Transverse colon (tissue), 4 donors: ENCODE measurements around the gene TMEM88. TPM values are rescaled to one million over a fixed set of nuclear protein-coding genes. Genes with fewer than 3 reads are reported as not detected.
A peak's percentile ranks its signal among the peaks of the same experiment; 100 is the strongest.

ENCODE experiments used
- DNase-seq: peaks from one replicate; pipeline ENCODE4 v3.0.0-alpha.2; 2019
- H3K27ac ChIP-seq, 4 donors: fragments of 200-600 bp; sonication (generic); 2 replicates each; pipeline ENCODE4 v1.5.1; 2016 to 2018; ENCODE audit warnings: inconsistent platforms in 4 of 4
- H3K27me3 ChIP-seq: fragments of 200-600 bp; sonication (generic); 2 replicates; pipeline ENCODE4 v1.5.1; 2017; ENCODE audit warnings: inconsistent platforms
- H3K36me3 ChIP-seq, 4 donors: fragments of 200-600 bp; sonication (generic); 2 replicates each; pipeline ENCODE4 v1.5.1; 2017 to 2019; ENCODE audit warnings: inconsistent platforms in 4 of 4
- H3K4me1 ChIP-seq, 4 donors: fragments of 200-600 bp; sonication (generic); 2 replicates each; pipeline ENCODE4 v1.5.1; 2017 to 2020; ENCODE audit warnings: inconsistent platforms in 4 of 4
- H3K4me3 ChIP-seq, 4 donors: fragments of 200-600 bp; sonication (generic); 1 replicate in 1 of 4; 2 replicates in 3 of 4; pipeline versions ENCODE4 v1.5.1 to v1.6.1; 2017 to 2019; ENCODE audit warnings: inconsistent platforms in 4 of 4
- H3K9me3 ChIP-seq, 2 donors: fragments of 200-600 bp; sonication (generic); 2 replicates each; pipeline ENCODE4 v1.5.1; 2017 to 2019; ENCODE audit warnings: inconsistent platforms in 2 of 2
- EP300 ChIP-seq: sonication (generic); formaldehyde crosslinking; IDR thresholded peaks from one replicate; pipeline ENCODE4 v1.6.1; 2017; ENCODE audit warnings: antibody characterized with exemption, low read depth
- POLR2A ChIP-seq: fragments of 450-650 bp; IDR thresholded peaks from one replicate; pipeline ENCODE4 v1.6.1; 2016; ENCODE audit warnings: antibody characterized with exemption, mild to moderate bottlenecking, moderate library complexity
- POLR2AphosphoS5 ChIP-seq, 3 donors: sonication (generic); formaldehyde crosslinking; IDR thresholded peaks; one replicate each; pipeline ENCODE4 v1.6.1; 2016; ENCODE audit warnings: antibody characterized with exemption in 3 of 3
- WGBS, 2 donors: methylation state at CpG; one replicate each; pipeline ENCODE4 v1.1.5; 2018; ENCODE audit warnings: low coverage in 1 of 2; 5-methylcytosine and 5-hydroxymethylcytosine counted together
- in situ Hi-C, 4 donors: fragments of 200-750 bp; cut with MboI; loops; one replicate each; pipeline versions ENCODE4 v1.15.0 to v1.15.1; 2017; ENCODE audit warnings: low sequenced_read_pairs in 3 of 4, low pct_ligation_motif_present in 1 of 4, low pct_unique_long_range_greater_than_20kb in 1 of 4
- intact Hi-C: fragments of 100-400 bp; cut with DNase I; formaldehyde crosslinking; loops from one replicate; pipeline ENCODE4 v1.15.1; 2023; ENCODE audit warnings: low total_unique reads
- total RNA-seq, 4 donors: library from RNA; depleted of rRNA; stranded (reverse); fragments of >200 nt; gene quantifications; one replicate each; pipeline ENCODE4 v1.1.0, GENCODE V29; 2016
- TF ChIP-seq, protein P1 (sequence below), 5 experiments: fragments of 200-600 bp in 3 of 5; fragments of 450-650 bp in 2 of 5; sonication (generic) in 3 of 5; IDR thresholded peaks; 1 replicate in 2 of 5; 2 replicates in 3 of 5; pipeline ENCODE4 v1.5.1; 2016 to 2017; ENCODE audit warnings: antibody characterized with exemption in 5 of 5, inconsistent platforms in 3 of 5, mild to moderate bottlenecking in 2 of 5, moderate library complexity in 1 of 5

Gene TMEM88
- total RNA-seq, 4 donors from 2014 or later: 2.4 to 13.1 (median 6.8) TPM

DNA sequence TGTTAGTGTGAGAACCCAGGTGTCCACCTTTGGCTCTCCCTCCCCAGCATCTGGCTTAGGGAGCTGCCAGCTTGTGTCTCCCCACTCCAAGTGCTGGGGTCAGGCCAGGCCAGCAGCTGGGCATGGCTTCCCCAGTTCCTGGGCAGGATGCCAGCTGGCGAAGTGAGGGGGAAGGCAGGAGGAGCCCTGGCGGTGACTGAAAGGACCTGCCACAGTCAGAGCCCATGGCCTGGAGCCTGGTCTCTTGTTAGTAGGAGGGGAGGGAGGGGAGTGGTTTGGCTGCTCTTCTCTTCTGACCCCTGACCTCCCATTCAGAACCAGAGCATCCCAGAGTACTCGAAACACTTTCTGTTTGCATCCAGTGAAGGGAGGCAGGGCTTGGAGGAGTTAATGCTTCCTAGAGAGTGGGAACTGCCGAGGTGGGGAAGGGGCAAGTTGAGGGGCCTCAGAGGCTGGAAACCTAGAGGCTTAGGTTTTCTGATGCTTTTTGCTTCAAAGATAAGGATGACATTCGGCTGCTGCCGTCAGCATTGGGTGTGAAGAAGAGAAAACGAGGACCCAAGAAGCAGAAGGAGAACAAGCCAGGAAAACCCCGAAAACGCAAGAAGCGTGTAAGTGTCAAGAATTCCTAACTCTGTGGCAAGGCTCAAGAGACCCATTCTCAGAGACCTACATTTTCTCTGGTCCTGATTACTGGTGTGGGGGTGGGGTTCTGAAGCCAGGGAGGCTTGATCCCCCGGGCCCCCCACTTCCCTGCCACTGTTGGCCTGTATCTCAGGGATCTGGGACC lies 34.5 kb downstream of the TMEM88 start:
- H3K9me3 ChIP-seq: no peaks in the 10 kb centered on the region
- no peak overlapping the region for H3K4me3 ChIP-seq
- 32 to 38% methylated on average over 6 to 10 of the region's 11 CpGs for WGBS, 2 donors
- H3K27ac ChIP-seq: peak overlapping the region; percentile 93 to 99 (median 96)
- H3K4me1 ChIP-seq: peaks cover 31 to 45% (median 41%) of the 10 kb centered on the region in 4 donors
- TF ChIP-seq, protein P1, sequence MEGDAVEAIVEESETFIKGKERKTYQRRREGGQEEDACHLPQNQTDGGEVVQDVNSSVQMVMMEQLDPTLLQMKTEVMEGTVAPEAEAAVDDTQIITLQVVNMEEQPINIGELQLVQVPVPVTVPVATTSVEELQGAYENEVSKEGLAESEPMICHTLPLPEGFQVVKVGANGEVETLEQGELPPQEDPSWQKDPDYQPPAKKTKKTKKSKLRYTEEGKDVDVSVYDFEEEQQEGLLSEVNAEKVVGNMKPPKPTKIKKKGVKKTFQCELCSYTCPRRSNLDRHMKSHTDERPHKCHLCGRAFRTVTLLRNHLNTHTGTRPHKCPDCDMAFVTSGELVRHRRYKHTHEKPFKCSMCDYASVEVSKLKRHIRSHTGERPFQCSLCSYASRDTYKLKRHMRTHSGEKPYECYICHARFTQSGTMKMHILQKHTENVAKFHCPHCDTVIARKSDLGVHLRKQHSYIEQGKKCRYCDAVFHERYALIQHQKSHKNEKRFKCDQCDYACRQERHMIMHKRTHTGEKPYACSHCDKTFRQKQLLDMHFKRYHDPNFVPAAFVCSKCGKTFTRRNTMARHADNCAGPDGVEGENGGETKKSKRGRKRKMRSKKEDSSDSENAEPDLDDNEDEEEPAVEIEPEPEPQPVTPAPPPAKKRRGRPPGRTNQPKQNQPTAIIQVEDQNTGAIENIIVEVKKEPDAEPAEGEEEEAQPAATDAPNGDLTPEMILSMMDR (IDR thresholded peaks at IDR 0.05): peak; percentile 46 to 83 (median 50)
- TF ChIP-seq POLR2A (no peak), EP300 (no peak), POLR2AphosphoS5 (IDR thresholded peaks at IDR 0.05) (peak; percentile 87 to 90 (median 88))
- intact Hi-C loops: no loop called here
- in situ Hi-C loops: no loop called here
- peak; percentile 96 for DNase-seq
- H3K36me3 ChIP-seq: peaks cover 0 to 14% (median 4%) of the 10 kb centered on the region in 4 donors
- H3K27me3 ChIP-seq: no peaks in the 10 kb centered on the region

DNA sequence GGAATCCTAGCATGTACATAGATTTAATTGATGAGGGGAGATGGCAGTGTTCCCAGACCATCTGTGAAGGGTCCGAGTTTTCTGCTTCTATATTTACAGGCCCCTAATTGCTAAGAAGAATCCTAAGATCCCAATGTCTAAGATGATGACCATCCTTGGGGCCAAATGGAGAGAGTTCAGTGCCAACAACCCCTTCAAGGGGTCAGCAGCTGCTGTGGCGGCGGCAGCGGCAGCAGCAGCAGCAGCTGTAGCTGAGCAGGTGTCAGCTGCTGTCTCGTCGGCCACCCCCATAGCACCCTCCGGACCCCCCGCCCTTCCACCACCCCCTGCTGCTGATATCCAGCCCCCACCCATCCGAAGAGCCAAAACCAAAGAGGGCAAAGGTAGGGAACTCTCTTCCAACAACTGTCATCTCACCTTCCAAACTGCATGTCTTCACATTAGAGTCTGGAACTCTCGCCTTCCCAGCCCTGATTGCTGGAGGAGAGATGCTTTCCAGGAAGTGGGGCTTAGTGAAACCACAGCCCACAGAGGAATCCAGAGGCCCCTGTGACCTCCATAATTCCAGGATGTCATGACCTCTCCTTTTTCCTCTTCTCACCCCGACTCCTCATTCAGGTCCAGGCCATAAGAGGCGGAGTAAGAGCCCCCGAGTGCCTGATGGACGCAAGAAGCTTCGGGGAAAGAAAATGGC lies 38.5 kb downstream of the TMEM88 start:
- H3K4me1 ChIP-seq: peaks cover 18 to 19% (median 19%) of the 10 kb centered on the region in 4 donors
- intact Hi-C loops: loop anchor here (5.0 kb wide), 1 partner anchor 36 kb away; the partner anchor contains the start of genes CYB5D1, NAA38 and TMEM88

DNA sequence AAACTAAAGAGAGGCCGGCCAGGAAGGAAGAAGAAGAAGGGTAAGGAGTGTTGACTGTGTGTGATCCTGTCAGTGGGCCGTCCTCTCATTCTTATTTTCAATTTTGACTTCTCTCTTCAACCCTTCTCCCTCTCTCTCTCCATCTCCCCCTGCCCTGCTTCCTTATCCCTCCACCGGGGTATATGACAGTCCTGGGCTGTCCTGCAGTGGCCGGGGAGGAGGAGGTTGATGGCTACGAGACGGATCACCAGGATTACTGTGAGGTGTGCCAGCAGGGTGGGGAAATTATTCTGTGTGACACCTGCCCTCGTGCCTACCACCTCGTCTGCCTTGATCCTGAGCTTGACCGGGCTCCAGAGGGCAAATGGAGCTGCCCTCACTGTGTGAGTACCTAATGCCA lies 39.4 kb downstream of the TMEM88 start:
- H3K27me3 ChIP-seq: no peaks in the 10 kb centered on the region
- in situ Hi-C loops (no loop called here), intact Hi-C loops (loop anchor here (5.0 kb wide), 1 partner anchor 37 kb away; the partner anchor contains the start of genes CYB5D1, NAA38 and TMEM88)
- no peak overlapping the region for H3K4me3 ChIP-seq
- WGBS, 2 donors: 85 to 91% methylated on average over 4 to 9 of the region's 9 CpGs
- H3K4me1 ChIP-seq: peaks cover 9 to 11% (median 10%) of the 10 kb centered on the region in 4 donors
- H3K9me3 ChIP-seq: no peaks in the 10 kb centered on the region
- no peak for TF ChIP-seq POLR2AphosphoS5 (IDR thresholded peaks at IDR 0.05)
- TF ChIP-seq, protein P1 (IDR thresholded peaks at IDR 0.05): no peak
- no peak for TF ChIP-seq POLR2A
- TF ChIP-seq EP300: no peak
- no peak for DNase-seq
- peaks cover 0 to 34% (median 14%) of the 10 kb centered on the region in 4 donors for H3K36me3 ChIP-seq
- H3K27ac ChIP-seq: no peak overlapping the region

More for the DNA sequence above, 38.5 kb downstream of the TMEM88 start:
- H3K4me3 ChIP-seq: no peak overlapping the region
- H3K27me3 ChIP-seq: no peaks in the 10 kb centered on the region
- in situ Hi-C loops: no loop called here
- H3K27ac ChIP-seq: no peak overlapping the region
- no peak for DNase-seq
- no peaks in the 10 kb centered on the region for H3K9me3 ChIP-seq
- WGBS, 2 donors: 88% methylated on average over 15 of the region's 15 CpGs; no CpG with 5 or more reads in 1 of the 2 donors
- peaks cover 0 to 34% (median 11%) of the 10 kb centered on the region in 4 donors for H3K36me3 ChIP-seq
- TF ChIP-seq EP300: no peak
- no peak for TF ChIP-seq POLR2A
- TF ChIP-seq POLR2AphosphoS5 (IDR thresholded peaks at IDR 0.05): no peak
- TF ChIP-seq, protein P1 (IDR thresholded peaks at IDR 0.05): no peak

DNA sequence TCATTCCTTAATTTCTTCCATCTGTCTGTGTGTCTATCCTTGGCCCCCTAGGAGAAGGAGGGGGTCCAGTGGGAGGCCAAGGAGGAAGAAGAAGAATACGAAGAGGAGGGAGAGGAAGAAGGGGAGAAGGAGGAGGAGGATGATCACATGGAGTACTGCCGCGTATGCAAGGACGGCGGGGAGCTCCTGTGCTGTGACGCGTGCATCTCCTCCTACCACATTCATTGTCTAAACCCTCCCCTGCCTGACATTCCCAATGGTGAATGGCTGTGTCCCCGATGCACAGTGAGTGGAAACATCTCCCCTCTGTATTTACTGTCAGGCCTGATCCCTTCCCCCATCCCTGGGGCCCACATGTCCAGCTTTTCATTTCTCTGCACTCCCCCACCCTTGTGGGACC lies 40.0 kb downstream of the TMEM88 start:
- H3K4me1 ChIP-seq: peaks cover 3 to 4% (median 3%) of the 10 kb centered on the region in 4 donors
- H3K4me3 ChIP-seq: no peak overlapping the region
- H3K36me3 ChIP-seq: peaks cover 0 to 39% (median 17%) of the 10 kb centered on the region in 4 donors
- DNase-seq: no peak
- in situ Hi-C loops: no loop called here
- H3K27ac ChIP-seq: no peak overlapping the region
- no peaks in the 10 kb centered on the region for H3K27me3 ChIP-seq
- 77 to 85% methylated on average over 5 to 8 of the region's 8 CpGs for WGBS, 2 donors
- no peak for TF ChIP-seq POLR2AphosphoS5 (IDR thresholded peaks at IDR 0.05)
- TF ChIP-seq POLR2A: no peak
- TF ChIP-seq, protein P1 (IDR thresholded peaks at IDR 0.05): no peak
- TF ChIP-seq EP300: no peak
- H3K9me3 ChIP-seq: no peaks in the 10 kb centered on the region
- intact Hi-C loops: loop anchor here (5.0 kb wide), 1 partner anchor 38 kb away; the partner anchor contains the start of genes CYB5D1, NAA38 and TMEM88
